ENCODE results near the gene ZNF546.
"Not testable (repeated sequence)": the region's sequence is repeated elsewhere in the genome, so short reads cannot be mapped to it uniquely, and the experiment has no call there.

Gene ZNF546

GRCh38 chr19:40041718-40042117 is 44.9 kb downstream of the ZNF546 start:
- intact Hi-C loops (cut with DNase I); DNase-seq: not testable (repeated sequence)

- intact Hi-C loops (cut with DNase I) = no loop called here
- DNase-seq = no peak
Measured at GRCh38 chr19:40053491-40053890, 56.6 kb downstream of the ZNF546 start.

GRCh38 chr19:40054632-40055031 is 57.8 kb downstream of the ZNF546 start:
- DNase-seq = no peak
- intact Hi-C loops (cut with DNase I) = no loop called here

- no peak for DNase-seq
- intact Hi-C loops (cut with DNase I) = no loop called here
Measured at GRCh38 chr19:40055049-40055448, 58.2 kb downstream of the ZNF546 start.

GRCh38 chr19:40055832-40056504 is 59.1 kb downstream of the ZNF546 start, which contains the start of gene ZNF780B:
ZNF780B (minus strand) TSS chr19:40056231; CDS start chr19:40050332, 5,899 bp downstream.
- peak; percentile 65 to 96 (median 85) for DNase-seq
- intact Hi-C loops (cut with DNase I) = no loop called here

GRCh38 chr19:40056505-40056904 is 59.6 kb downstream of the ZNF546 start:
- intact Hi-C loops (cut with DNase I) = no loop called here
- no peak for DNase-seq

- intact Hi-C loops (cut with DNase I) = no loop called here
- no peak for DNase-seq
Measured at GRCh38 chr19:40057166-40057565, 60.3 kb downstream of the ZNF546 start.

GRCh38 chr19:40059624-40060023 is 62.8 kb downstream of the ZNF546 start:
- intact Hi-C loops (cut with DNase I) = no loop called here
- no peak for DNase-seq

GRCh38 chr19:40070058-40070457 is 73.2 kb downstream of the ZNF546 start:
- DNase-seq = no peak
- intact Hi-C loops (cut with DNase I) = no loop called here

All from posterior cingulate gyrus (tissue), 11 donors.